ENCODE results near the gene FMNL3.
"Not testable (repeated sequence)": the region's sequence is repeated elsewhere in the genome, so short reads cannot be mapped to it uniquely, and the experiment has no call there.

Gene FMNL3

GRCh38 chr12:49626836-49627235 lies 80.4 kb downstream of the FMNL3 start:
- no peak for DNase-seq

- DNase-seq, result no peak
These were observed 80.9 kb downstream of the FMNL3 start for GRCh38 chr12:49626169-49626835.

DNA sequence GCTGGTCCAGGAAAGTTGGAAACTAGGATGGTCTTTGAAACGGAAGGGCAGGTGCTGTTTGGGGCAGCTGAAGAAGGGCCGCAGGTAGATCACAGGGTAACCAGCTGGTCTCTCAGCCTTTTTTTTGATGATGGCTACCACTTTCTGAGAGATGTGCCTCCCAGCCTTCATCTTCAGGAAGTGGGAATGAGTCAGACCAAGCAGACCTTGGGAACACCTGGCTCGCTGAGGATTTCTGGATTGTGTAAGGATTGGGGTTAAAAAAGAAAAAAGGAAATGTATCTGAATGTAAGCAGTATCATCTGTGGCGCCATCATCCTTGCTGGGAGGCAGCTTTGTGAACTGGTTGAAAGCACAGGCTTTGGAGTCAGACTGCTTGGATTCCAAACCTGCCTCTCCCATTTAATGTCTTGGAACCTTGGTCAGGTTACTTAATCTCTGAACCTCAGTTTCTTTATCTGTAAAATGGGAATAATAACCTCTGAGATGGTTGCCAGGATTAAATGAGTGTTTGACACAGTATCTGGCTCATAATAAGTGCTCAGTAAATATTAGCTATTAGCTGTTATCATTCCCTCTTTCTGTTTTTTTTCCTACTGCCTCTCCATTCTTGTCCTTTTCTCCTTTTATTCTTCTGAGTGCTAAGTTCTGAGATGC lies 82.2 kb downstream of the FMNL3 start:
- no peak for DNase-seq

- peak; percentile 83 for DNase-seq
These were observed 83.9 kb downstream of the FMNL3 start, which contains the start of gene PRPF40B for GRCh38 chr12:49623142-49623904. TSS of gene PRPF40B (plus strand) at chr12:49623561. CDS start at chr12:49623591, 30 bp downstream.

DNA sequence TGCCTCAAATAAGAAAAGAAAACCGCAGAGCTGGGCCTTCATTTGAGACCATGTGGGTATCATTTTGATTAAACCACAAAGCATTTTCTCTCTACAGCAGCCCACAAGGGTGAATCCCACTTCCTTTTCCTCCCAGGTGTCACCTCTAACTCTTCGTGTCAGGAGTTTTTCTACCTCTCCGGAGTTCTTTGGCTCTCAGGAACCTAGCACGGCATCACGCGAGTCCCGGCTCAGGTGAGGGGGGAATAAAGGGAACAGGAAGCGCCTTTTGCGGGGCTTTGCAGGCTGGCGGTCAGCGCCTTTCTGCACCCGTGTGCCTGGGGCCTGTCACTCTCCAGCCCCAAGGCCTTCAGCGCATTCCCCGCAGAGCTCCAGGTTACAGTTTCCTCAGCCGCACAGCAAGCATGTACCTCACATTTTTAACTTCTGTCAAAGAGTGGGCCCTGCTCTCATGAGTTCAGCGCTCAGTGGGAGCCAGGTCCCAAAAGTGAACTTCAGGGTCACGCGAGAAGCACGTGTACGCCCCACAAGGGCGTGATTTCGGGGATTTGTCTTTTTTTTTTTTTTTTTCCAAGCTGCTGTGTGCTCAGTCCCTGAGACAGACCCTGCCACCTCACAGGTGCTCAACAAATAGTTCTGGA lies 84.6 kb downstream of the FMNL3 start:
- DNase-seq, result peak; percentile 34

GRCh38 chr12:49621651-49622500 lies 85.3 kb downstream of the FMNL3 start:
- no peak for DNase-seq

DNA sequence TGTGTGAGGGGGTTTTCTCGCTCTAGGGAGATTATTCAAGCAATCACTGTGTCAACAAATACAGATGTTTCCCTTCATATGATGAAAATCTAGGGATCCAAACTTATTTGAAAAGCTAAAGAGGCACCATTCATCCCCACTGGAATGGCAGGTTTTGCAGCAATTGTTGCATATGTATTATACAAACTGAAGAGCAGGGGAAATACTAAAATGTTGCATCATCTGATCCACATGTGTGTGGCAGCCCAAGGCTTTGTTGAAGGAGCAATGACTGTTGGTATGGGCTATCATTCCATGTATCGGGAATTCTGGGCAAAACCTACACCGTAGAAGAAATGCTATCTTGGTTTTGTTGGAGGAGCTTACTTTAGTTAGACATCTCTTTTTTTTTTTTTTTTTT lies 87.9 kb downstream of the FMNL3 start:
- no peak for DNase-seq

- DNase-seq, result no peak
These were observed 88.6 kb downstream of the FMNL3 start for GRCh38 chr12:49618576-49618975.

- DNase-seq, result no peak
These were observed 90.5 kb downstream of the FMNL3 start for GRCh38 chr12:49616533-49617219.

DNA sequence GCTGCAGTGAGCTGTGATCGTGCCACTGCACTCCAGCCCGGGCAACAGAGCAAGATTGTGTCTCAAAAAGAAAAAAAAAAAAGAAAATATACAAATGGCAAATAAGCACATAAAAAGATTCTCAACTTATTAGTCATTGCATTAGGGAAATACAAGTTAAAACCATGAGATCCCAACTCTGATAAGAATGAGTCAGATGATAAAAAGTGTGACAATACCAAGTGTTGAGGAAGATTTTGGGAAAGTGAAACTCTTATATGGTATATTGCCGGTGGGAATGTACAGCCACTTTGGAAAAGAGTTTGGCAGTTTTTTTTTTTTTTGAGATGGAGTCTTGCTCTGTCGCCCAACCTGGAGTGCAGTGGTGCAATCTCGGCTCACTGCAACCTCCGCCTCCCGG lies 91.5 kb downstream of the FMNL3 start:
- DNase-seq, result no peak

- DNase-seq, result no peak
These were observed 95.0 kb downstream of the FMNL3 start for GRCh38 chr12:49612210-49612609.

- DNase-seq, result not testable (repeated sequence)
These were observed 96.4 kb downstream of the FMNL3 start for GRCh38 chr12:49610785-49611184.

DNA sequence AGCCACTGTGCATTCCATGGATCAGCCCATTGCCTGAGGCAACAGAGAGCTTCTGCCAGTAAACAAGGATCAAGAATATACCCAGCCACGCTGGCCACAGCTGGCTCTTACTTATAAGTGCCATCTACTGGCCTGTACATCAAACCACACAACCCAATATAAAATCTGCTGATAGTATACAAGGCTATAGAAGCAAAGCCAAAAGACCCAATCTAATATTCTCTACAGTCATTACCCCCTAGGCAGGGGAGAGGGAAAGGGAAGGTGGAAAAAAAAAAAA lies 97.4 kb downstream of the FMNL3 start:
- DNase-seq, result no peak

- no peak for DNase-seq
These were observed 97.9 kb downstream of the FMNL3 start for GRCh38 chr12:49609059-49609874.

DNA sequence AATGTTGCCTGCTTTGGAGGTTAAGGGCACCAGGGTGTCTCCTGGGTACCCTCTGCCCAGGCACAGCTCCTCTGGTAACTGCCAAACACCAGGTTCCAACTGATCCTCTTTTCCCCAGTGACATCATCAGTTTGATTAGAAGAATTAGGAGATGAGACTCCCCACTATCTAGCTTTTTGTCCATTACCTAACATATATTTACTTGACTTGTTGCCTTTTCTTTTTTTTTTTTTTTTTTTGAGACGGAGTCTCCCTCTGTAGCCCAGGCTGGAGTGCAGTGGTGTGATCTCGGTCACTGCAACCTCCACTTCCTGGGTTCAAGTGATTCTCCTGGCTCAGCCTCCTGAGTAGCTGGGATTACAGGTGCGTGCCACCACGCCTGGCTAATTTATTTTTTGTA lies 101.7 kb downstream of the FMNL3 start, which contains the start of gene FAM186B:
FAM186B (minus strand) TSS at position 101 of the 400 bp plus-strand sequence. CDS start 162 bp downstream, outside the sequence.
- not testable (repeated sequence) for DNase-seq

- DNase-seq, result no peak
These were observed 102.3 kb downstream of the FMNL3 start for GRCh38 chr12:49604856-49605255.

- no peak for DNase-seq
These were observed 103.5 kb downstream of the FMNL3 start for GRCh38 chr12:49603721-49604120.

DNA sequence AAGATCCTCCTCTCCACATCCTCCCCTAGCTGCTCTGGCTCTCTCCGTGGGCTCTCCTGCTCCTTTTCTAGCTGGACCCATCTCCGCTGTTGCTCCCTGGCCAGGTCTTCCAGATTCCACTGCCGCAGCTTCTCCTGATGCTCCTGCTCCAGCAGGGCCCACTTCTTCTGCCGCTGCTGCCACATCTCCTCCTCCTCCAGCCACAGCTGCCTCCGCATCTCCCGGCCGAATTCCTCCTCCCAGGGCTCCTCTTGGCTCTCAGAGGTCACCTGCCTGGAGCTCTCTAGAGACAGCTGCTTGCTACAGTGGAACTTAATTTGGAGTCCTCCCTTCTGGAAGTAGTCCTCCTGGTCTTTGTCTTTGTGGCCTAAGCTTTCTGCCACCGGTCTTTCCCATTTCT lies 107.2 kb downstream of the FMNL3 start:
- no peak for DNase-seq

GRCh38 chr12:49598527-49598926 lies 108.7 kb downstream of the FMNL3 start:
- DNase-seq, result no peak

DNA sequence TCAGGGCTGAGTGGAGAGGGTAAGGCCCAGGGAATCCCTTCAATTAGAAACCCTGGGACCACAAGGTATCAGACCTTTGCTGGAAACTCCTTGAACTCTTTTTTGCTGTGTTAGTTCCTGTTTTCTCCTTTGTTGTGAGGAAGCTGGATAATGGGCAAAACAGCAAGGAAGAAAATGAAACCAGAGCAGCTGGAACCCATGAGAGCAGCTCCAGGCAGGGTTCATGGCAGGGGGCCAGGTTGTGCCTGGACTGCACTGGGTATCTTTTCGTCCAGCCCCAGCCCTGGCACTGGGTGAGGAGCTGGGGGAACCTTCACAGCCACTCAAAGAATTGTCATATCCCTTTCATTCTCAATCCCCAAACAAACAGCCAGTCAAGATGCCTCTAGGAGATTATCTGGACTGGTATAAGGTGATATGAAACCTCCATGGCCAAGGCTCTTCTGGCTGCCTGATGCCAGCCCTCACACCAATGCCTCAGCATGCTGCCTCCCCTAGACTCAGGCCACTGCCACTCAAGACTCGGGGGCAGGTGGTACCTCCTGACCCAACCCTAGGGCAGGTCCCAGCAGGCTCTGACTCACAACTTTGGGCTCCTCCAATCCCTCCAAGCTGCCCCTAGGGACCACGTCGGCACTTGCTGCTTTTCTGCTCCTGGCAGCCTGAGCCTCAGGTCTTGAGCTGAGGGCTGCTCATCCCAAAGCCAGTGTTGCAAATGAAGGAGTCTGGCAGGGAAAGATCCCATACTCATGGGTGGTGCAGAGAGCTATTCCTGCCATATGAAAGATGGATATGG lies 118.3 kb downstream of the FMNL3 start:
- no peak for DNase-seq

Measured in T-helper 9 cell (primary cell).